Epithelial cell of esophagus (primary cell): ENCODE results near the gene PTGS1.
A peak's percentile ranks its signal among the peaks of the same experiment; 100 is the strongest.

Experiments
- DNase-seq: peaks from one replicate; pipeline ENCODE4 v3.0.0; 2010; ENCODE audit warnings: low read depth
- H3K4me3 ChIP-seq: 2 replicates; pipeline ENCODE4 v1.5.1; 2011; ENCODE audit warnings: mild to moderate bottlenecking, low read length, control low read depth
- CTCF ChIP-seq: IDR thresholded peaks from 2 replicates; pipeline ENCODE4 v1.5.1; 2011; ENCODE audit warnings: low read depth, mild to moderate bottlenecking, low read length, control low read depth, inconsistent platforms; ENCODE audit not compliant: insufficient read depth; ENCODE audit errors: missing control alignments

Gene PTGS1

GRCh38 chr9:122366074-122366660 lies 4.7 kb upstream of the PTGS1 start:
- TF ChIP-seq CTCF: no peak
- H3K4me3 ChIP-seq: no peak overlapping the region
- DNase-seq: no peak

GRCh38 chr9:122367065-122367464 lies 3.8 kb upstream of the PTGS1 start:
- TF ChIP-seq CTCF: no peak
- H3K4me3 ChIP-seq: no peak overlapping the region
- no peak for DNase-seq

- no peak for TF ChIP-seq CTCF
- no peak overlapping the region for H3K4me3 ChIP-seq
- peak; percentile 90 for DNase-seq
Observed at GRCh38 chr9:122367774-122368460, 2.9 kb upstream of the PTGS1 start.

GRCh38 chr9:122368642-122369041 lies 2.2 kb upstream of the PTGS1 start:
- no peak overlapping the region for H3K4me3 ChIP-seq
- no peak for TF ChIP-seq CTCF
- no peak for DNase-seq

GRCh38 chr9:122370303-122370702 lies 521 bp upstream of the PTGS1 start:
- no peak for DNase-seq
- no peak for TF ChIP-seq CTCF
- H3K4me3 ChIP-seq: no peak overlapping the region

- DNase-seq: no peak
- H3K4me3 ChIP-seq: no peak overlapping the region
- no peak for TF ChIP-seq CTCF
Observed at GRCh38 chr9:122371846-122372245, 1.0 kb downstream of the PTGS1 start.
